T-helper 9 cell (primary cell): ENCODE measurements around the gene LYPD3.
"Not testable (repeated sequence)": the region's sequence is repeated elsewhere in the genome, so short reads cannot be mapped to it uniquely, and the experiment has no call there.

ENCODE experiments used
- DNase-seq: peaks from one replicate; pipeline ENCODE4 v3.0.0-alpha.2; 2020

Gene LYPD3

DNA sequence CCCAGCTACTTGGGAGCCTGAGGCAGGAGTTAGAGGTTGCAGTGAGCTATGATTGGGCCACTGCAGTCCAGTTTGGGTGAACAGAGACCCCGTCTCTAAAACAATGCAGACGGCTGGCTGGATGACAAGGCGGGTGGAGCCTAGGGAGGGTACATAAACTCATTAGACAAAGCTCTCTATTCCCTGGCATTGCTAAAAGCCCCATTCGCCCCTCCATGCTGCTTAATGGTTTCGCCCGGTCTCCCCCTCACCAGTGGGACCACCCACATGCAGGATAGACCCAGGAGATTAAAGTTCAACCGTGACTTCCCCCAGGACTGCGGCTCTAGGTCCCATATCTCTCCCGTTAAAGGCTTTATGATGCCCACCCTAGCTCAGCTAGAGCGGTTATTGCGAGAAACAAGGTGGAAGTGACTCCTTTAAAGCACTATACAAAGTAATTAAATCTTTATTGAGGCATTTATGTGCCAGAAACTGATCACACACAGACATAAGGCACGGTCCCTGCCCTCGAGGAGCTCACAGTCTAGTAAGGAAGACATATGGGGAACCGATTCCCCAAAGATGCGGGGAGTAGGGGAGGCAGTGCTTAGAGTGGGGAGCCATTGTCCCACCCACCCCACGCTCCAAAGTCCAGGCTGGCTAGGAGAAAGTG is 4.9 kb downstream of the LYPD3 start:
- no peak for DNase-seq

DNA sequence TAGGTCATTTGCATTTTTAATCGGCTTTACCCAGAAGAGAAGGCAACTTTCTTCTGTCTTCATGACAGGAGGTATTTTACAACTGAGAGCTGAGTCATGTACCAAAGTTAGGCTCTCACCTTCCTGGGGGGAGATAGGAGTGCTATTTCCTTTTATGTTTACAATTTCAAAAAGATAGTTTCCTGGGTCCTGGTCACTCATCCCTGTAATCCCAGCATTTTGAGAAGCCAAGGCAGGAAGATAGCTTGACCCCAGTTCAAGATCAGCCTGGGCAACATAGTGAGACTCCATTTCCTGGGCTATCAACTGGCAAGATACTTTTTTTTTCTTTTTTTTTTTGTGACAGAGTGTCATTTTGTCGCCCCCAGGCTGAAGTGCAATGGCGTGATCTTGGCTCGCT is 7.6 kb downstream of the LYPD3 start:
- no peak for DNase-seq

DNA sequence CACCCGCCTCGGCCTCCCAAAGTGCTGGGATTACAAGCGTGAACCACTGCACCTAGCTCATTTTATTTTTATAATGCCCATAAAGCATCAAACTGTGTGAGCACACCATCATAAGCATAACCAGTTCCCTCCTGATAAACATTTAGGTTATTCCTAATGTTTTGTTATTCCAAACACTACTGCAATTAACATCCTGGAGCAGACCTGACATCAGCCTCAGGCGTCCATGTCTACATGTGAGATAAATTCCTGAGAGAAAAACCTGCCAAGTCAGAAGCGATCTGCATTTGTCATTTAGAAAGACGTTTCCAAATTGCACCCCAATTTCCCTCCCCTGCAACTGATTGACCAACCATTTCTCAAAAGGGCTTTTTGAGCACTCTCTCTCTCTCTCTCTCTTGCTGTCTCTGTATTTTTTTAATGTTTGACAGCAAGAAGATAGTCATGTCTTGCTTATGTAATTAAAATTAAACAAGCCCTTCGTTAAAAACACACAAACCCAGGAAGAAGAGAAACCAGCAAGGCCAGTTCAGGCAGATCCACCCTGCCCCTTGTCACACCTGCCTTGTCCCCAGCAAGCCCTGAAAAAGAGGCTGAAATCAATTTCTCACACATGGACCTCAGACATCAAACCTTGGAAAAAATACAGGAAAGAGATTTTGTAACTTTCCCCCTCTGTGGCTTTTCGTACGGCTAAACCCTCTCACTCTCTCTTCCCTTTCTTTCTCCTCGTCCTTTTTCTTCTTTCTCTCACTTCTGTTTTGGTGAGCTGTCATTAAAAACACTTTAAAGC is 9.9 kb downstream of the LYPD3 start:
- DNase-seq = no peak

DNA sequence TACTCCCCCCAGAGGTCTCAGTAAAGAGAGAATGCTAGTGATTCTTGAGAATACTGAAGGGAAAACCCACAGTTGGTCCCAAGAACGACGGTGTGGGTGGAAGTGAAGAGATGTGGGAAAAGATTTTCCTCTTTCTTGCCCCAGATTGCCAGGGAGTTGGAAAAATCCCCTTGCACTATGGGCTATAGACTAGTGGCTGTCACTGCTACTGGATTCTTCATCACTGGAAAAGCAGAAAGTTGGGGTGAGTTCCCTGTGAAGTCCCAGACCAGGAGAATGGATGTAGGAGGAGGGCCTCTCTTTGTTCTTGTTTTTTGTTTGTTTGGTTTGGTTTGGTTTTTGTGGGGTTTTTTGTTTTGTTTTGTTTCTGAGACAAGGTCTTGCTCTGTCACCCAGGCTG is 11.4 kb downstream of the LYPD3 start:
- no peak for DNase-seq

DNA sequence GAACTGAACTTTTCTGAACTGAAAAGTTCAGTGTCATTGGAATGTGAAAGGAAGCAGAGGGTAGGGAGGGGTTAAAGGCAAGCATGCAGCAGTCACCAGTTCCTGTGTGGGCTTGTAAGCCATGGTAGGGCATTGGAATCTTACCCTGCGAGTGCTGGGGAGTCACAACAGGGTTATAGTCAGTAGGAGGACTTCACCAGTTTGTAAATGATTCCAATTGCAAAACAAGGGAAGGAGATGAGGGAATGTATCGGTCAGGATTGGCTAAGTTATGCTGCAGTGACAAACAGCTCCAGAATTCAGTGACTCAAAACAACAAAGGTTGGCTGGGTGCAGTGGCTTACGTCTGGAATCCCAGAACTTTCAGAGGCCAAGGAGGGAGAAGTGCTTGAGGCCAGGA is 12.8 kb downstream of the LYPD3 start:
- no peak for DNase-seq

DNA sequence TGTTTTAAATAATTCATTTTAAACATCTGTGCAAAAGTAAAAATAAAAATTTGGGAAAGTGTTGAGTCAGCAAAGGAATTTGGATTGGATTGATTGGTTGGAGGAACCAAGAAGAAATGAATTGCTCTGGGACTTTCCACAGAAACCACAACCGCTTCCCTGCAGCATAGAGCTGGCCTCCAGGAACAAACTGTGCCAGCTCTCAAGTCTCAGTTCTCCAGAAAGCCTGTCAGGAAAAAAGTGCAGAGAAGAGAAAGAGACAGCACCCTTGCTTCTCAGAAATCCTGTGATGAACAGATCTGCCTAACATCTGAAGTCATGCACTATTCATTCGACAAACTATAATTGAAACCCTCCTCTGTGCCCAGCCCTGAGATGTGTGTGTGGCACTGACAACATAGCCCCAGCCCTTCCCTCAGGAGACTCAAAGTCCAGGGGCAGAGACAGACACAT is 14.8 kb downstream of the LYPD3 start:
- no peak for DNase-seq

DNA sequence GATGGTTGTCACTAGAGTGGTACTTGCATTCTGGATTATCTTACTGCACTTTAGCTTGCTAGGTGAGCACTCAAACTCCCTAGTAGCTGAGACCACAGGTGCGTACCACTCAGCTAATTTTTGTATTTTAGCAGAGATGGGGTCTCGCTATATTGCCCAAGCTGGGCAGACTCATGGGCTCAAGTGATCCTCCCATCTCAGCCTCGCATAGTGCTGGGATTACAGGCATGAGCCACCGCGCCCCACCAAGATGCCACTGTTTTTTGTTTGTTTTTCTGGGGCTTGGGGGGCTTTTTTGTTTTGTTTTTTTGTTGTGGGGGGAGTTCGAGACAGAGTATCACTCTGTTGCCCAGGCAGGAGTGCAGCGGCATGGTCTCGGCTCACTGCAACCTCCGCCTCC is 17.8 kb downstream of the LYPD3 start:
- DNase-seq = no peak

DNA sequence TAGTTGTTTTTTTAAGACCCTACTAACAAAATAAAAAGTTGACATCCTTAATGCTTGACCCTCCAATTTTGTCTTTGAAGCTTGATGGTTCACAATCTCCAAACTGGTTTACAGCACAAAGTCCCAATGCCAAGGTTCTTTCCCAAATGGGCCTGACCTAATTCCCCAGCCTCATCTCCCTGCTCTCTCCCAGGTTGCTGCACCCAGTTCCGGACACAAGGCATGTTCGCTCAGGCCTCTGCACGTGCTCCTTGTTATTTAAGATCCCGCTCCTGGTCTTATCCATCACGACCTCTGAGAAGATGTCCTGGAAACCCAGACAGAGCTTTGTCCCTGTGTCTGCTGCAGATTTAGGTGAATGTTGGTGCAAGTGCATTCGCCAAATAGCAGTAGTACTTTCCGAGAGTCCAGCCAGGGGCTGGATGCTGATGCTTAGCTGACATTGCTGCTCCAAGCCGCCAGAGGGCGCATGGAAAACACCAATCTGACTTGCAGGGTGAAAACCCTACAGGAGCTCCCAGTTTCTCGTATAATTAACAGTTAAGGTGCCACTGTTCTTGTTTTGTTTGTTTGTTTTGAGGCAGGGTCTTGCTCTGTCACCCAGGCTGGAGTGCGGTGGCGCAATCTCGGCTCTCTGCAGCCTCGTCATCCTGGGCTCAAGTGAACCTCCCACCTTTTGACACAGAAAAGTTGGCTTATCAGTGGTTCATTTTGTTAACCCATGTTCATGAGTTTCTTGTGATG is 18.5 kb downstream of the LYPD3 start:
- peak; percentile 74 for DNase-seq

DNA sequence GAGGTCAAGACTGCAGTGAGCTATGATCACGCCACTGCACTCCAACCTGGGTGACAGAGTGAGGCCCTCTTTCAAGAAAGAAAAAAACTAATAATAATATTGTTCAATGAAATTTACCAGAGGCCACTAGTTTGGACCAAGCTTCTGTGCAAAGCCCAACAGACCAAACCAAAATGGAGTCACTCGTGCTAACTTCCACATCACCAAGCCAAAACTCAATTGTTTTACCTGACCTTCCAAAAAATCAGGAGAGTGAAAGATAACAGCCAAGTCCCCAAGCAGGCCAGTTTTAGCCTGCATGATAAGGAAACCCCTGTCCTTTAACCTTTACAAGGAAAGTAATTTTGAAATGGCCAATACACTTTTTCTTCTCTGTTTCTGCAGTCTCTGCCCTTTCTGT is 20.0 kb downstream of the LYPD3 start:
- no peak for DNase-seq

DNA sequence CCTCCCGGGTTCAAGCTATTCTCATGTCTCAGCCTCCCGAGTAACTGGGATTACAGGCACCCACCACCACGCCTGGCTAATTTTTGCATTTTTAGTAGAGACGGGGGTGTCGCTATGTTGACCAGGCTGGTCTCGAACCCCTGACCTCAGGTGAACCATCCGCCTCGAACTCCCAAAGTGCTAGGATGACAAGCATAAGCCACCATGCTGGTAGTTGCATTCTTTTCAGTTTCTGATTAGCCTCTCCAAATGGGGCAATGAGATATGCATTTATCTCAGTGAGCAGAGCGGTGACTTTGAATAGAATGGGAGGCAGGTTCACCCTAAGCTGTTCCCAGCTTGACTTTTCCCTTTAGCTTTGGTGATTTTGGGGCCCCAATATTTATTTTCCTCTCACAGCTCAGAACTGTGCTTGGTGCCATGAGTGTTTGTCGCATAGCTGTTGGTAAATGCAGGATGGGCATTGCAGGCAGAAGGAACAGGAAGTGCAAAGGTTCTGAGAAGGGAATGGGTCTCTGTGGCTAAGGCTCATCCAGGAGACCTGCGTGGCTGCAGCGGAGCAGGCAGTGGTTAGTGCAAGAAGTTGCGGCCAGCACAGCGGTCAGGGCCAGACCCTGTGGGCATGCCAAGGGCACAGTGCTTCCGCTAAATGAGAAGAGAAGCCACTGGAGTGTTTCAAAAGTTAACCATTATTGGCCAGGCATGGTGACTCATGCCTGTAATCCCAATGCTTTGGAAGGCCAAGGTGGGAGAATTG is 20.7 kb downstream of the LYPD3 start:
- DNase-seq = no peak

DNA sequence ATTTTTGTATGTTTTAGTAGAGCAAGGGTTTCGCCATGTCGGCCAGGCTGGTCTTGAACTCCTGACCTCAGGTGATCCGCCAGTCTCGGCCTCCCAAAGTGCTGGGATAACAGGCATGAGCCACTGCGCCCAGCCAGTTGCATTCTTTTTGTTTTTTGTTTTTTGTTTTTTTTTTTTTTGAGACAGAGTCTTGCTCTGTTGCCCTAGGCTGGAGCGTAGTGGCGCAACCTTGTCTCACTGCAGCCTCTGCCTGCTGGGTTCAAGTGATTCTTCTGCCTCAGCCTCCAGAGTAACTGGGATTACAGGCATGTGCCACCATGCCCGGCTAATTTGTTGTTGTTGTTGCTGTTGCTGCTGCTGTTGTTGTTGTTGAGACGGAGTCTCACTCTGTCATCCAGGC is 21.3 kb downstream of the LYPD3 start:
- not testable (repeated sequence) for DNase-seq

DNA sequence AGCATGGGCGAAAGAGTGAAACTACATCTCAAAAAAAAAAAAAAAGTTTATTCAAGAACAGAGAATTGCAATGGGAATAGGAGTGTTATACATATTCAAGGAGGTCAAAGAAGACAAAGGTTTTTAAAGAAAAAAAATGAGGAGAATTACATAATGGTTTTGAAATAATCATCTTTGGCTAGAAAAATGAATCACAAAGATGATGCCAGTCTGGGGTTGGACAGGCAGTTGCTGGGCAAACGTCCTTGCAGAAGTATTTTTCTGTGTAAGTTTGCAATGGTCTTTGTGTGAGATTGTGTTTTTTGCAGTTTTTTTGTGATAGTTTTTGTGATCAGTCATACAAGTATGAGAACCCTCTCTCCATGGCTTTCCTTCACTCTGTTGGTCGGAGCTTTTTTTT is 23.7 kb downstream of the LYPD3 start:
- DNase-seq = no peak

DNA sequence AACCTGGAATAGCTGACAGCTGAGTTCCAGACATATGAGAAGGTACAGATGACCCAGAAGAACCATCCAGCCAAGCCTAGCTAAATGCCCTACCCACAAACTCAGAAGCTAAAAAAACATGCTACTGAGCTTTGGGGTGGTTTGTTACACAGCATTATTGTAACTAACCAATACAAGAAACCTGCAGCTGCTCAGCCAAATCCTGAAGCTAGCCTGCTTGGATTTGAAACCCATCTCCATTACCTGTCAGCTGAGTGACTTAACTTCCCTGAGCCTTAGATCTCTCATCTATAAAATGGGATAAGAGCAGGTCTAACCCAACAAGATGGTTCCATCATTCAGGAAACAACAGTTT is 25.7 kb downstream of the LYPD3 start:
- DNase-seq = no peak

DNA sequence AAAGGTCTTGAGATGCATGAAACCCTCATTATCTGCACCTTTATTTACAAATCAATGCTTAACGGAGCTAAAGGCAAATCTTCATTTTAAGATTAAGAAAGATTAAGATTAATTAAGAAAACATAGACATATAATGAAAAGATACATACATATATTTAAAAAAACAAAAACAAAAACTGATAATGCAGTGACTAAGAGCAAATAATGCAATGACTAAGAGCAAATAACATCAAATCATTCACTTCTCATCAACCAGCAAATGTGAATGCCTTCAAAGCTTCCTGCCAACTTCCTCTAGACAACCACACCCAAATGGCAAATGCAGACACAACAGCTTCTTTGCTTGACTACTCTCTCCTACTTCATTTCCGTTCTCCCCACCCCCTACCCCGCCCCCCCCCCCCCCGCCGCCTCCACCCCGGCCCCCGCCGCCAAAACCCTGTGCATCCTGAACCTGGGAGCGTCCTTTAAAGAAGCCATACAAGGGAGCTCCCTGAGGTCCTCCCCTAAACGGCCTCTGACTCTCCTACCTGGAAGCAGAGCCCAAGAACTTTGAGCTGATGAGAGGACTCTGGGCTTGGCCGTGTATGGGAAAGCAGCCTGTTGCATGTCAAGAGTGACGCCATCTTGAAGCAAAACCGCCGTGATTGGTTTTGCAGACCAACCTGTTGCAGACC is 26.2 kb downstream of the LYPD3 start:
- peak; percentile 32 for DNase-seq

DNA sequence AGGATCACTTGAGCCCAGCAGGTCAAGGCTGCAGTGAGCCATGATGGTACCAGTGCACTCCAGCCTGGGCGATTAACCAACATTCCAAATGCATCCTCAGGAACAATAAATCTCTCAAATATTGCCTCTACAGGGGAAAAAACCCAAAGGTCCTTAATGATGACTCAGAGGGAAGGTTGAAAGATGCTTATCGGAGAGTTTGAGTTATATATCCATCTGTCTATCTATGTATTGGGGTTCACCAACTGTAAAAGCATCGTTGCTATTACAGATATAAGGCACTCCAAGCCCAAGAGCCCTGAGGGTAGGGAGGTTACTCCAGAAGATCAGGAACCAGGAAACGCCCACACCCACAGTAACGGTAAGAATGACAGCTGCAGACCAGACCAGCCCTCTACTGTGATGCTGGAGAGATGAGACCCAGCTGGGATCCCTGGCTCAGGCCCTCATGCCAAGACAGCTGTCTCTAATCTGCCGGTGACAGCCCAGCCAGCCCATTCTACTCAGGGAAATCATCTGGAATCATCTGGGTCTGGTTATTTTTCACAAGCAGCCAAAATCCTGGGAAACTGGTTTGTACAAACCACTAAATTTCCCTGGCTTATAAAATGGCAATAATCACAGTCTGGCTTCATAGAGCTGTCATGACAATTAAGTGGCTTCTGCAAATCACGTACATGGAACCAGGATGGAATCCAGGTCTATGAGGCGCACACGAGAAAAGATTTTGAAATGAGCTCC is 26.9 kb downstream of the LYPD3 start:
- no peak for DNase-seq

DNA sequence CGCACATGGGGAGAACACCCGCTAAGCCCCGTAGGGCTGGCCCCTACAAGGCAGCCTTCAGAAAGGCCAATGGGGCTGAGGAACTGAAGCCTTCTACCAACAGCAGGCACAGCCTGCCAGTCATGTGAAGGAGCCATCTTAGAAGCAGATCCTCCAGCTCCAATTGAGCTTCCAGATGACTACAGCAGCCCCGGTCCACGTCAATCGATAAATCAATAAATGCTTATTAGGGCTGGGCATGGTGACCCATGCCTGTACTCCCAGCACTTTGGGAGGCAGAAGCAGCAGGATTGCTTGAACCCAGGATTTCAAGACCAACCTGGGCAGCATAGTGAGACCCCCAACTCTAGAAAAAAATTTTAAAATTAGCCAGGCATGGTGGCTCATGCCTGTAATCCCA is 27.7 kb downstream of the LYPD3 start:
- DNase-seq = no peak

DNA sequence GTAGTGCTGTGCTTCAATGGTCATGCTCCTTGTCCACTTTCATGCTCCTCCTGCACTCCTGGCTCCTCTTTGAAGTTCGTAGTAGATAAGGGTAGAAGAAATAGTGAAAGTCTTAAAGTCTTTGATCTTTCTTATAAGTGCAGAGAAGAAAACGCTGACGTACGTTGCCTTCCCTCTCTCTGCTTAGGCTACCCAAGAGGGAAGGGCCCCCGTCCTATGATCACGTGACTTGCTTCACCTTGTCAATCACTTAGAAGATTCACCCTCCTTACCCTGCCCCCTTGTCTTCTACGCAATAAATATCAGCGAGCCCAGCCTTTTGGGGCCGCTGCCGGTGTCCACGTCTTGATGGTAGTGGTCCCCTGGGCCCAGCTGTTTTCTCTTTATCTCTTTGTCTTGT is 28.1 kb downstream of the LYPD3 start:
- DNase-seq = not testable (repeated sequence)

DNA sequence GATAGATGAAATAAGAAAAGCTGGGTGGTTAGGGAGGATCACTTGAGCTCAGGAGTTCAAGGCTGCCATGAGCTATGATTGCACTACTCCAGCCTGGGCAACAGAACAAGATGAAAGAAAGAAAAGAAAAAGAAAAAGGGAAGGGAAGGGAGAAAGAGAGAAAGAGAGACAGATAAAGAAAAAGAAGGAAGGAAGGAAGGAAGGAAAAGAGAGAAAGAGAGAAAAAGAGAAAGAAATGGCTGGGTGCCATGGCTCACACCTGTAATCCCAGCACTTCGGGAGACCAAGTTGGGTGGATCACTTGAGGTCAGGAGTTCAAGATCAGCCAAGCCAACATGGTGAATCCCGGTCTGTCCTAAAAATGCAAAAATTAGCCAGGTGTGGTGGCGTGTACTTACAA is 29.6 kb downstream of the LYPD3 start:
- DNase-seq = no peak

DNA sequence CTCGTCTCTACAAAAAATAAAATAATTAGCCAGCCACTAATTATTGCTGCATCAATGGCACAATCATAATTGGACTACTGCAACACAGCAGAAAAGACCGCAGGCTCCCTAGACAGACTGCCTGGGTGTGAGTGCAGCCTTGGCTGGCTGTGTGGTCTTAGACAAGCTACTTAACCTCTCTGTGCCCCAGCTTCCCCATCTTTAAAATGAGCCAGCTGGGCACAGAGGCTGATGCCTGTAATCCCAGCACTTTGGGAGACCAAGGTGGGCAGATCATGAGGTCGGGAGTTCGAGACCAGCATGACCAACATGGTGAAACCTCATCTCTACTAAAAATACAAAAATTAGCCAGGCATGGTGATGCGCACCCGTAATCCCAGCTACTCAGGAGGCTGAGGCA is 31.7 kb downstream of the LYPD3 start:
- no peak for DNase-seq

DNA sequence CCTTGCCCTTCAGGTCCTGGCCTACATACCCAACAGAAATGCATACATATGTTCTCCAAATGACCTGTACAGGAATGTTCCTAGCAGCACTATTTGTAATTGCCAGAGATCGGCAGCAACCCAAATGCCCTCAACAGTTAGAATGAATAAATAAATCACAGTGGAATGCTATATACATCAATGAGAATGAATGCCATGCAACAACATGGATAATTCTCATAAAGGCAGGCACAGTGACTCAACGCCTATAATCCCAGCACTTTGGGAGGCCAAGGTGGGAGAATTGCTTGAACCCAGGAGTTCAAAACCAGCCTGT is 32.1 kb downstream of the LYPD3 start:
- no peak for DNase-seq

DNA sequence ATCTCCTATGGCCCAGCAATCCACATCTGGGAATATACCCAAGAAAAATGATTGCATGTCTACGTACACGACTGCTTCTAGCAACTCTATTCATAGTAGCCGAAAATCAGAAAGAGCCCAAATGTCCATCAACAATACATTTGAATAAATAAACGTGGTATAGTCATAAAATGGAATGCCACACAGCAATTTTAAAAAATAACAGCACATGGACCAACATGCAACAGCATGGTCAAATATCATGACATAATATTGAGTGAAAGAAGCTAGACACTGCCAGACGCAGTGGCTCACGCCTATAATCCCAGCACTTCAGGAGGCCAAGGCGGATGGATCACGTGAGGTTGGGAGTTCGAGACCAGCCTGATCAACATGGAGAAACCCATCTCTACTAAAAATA is 34.4 kb downstream of the LYPD3 start:
- no peak for DNase-seq

DNA sequence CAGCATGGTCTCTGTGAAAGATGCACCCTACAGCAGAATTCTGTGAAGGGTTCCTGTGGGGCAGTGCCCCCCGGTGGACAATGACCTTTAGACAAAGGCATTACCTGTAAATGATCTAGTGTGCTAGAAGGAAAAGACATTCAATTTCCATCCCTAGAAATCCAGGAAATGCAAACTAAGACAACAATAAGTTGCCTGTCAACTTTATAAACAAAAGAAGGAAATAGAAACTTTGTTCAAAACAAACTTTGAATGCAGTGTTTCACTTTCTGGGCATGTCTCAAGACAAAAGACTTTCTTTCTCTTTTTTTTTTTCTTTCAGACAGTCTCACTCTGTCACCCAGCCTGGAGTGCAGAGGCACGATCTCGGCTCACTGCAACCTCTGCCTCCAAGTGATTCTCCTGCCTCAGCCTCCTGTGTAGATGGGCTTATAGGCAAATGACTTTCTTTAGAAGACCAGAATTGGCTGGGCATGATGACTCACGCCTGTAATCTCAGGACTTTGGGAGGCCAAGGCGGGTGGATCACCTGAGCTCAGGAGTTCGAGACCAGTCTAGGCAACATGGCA is 35.2 kb downstream of the LYPD3 start:
- no peak for DNase-seq
